NCI-H2029 treated with DMSO at 0.1 percent for 48 hours (cell line): ENCODE data around the gene CST9.

Source experiments
- DNase-seq: peaks from one replicate; lab custom pipeline; 2025; lab: John Stamatoyannopoulos, UW

The CST9 gene, protein sequence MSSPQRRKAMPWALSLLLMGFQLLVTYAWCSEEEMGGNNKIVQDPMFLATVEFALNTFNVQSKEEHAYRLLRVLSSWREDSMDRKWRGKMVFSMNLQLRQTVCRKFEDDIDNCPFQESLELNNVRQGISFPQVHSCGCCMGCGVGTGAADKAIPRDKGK

DNA sequence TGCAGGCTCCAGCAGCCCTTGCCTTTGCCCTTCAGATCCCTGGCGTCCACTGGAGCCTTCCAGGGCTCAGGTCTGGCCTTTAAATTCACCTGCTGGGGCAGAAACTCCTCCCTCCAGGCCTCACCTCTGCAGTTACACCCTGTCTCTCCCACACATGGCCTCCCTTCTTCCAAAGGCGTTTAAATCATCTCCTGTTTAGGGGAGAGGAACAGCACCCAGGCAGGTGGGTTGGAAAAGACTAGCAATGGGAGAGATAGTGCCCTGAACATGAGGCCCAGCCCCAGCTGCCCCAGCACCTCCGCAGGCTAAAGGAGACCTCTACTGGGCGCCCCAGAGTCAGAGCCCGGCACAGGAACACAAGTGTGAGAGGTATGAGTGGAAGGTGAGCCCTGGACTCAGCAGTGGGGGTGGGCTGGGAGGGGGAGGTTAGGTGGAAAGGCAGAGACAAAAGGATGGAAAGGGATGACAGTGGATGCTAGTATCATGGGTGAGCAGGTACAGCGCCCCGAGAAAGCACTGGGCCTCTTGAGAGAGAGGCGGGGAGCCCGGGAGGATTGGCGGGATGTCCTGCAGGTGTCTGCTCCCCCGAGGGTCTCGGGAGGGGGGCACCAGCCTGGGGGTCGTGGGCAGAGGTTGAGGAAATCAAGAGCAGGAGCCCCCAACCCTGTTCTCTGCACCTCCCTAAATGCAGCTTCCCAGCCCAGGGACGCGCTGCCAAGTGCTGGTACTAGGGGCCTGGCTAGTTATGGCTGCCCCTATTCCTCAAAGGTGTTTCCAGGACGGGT lies at the start of gene CST9:
Gene CST9, minus strand, starts transcription at position 51 of the 785 bp plus-strand sequence. CDS start 53 bp downstream, outside the sequence.
- no peak for DNase-seq

DNA sequence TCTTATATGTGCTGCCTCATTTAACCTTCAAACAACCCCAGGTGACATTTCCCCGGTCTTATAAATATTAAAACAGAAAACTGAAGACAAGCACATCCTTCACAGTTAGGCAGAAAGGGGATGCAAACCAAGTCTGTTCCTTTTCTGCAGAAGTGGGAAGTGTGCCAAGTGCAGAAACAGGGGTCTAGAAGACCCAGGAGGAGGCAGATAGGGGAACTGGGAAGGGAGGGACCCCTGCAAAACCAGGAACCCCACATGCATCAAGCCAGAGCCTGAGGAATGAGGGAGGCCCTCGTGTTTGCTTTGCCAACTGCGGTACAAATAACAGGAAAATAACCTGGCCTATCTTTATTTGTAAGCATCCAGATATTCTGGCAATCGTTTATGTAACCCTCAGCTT lies 49.0 kb upstream of the CST9 start:
- no peak for DNase-seq

DNA sequence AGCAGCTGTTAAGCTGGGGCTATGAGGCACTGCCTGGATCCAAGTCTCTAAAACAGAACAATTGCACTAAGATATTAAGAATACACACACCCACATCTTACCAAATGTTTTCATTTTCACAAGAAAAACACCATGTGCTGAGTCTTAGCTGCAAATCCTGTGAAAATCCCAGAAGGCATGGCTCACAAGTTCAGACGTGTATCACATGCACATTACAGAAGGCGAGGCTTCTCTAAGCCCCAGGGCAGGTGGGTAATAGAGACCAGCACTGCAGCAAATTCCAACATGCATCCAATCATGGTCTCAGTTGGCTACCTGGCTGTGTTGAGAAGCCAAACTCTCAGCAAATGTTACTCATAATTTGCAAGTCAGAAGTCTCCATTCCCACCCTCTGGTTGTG lies 48.3 kb upstream of the CST9 start:
- DNase-seq = no peak

DNA sequence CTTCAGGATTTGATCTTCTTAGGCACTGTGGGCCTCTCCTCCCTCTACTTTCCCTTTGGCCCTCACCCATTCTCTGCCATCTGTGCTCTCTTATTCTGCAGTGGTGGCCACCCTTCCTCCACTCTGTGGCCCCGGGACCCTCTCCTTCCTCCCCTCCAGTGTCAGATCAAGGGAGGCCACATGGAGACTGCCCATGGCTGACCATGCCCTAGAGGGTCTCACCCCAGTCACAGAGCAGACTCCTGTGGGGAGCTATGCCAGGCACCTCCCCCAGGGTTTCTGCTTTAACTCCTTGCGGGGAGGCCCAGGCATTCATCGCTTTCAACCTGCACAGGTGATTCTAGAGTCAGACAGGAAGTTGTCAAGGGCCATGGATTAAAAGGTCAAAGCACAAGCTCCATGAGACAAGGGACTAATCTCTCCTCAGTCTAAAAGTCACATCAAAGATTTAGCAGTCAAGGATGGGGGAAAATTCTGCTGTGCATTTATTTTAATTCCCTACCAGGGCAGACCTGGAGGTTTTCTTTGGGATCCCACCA lies 47.8 kb upstream of the CST9 start:
- DNase-seq = no peak

DNA sequence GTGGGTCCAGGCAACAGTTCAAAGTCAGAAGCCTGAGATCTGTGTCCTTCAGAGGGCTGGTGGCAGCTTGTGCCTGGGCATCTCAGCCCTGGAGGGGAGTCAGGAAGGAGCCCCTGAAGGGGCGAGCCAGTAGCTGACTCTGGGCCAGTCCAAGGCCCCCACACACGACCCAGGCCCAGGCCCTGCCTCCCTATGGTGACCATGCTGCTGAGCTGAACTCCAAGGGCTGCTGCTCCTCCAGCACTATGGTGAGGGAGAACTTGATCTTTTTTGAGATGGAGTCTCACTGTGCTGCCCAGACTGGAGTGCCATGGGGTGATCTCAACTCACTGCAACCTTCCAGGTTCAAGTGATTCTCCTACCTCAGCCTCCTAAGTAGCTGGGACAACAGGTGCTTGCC lies 47.2 kb upstream of the CST9 start:
- DNase-seq = no peak

DNA sequence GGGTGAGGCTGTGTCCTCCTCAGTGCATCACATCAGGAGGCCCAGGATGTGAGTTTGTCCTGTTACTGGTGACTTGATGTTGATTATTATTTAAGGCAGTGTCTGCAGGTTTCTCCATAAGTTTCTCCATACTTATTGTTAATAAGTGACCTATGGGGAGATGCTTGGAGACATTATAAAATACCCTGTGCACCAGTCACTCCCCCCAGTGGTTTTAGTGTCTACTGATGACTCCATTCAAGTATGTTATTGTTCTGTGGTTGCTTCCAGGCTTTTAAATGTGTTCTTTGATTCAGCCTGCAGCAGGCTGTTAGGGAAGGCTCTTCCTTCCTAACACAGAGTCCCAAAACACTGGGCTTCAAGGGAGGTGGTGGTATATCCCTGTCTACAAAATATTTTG lies 46.7 kb upstream of the CST9 start:
- no peak for DNase-seq

DNA sequence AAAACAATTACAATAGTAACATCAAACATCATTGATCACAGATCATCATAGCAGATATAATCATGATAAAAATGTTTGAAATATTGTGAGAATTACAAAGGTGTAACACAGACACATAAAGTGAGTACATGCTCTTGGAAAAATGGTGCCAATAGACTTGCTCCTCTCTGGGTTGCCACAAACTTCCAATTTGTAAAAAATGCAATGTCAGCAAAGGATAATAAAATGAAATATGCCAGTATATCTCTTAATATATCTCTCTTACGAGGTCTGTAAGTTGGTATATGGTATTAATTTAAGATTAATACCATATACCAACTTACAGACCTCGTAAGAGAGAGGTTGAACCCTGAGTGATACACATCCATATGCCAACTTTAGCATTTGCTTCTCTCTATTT lies 45.4 kb upstream of the CST9 start:
- DNase-seq = no peak

DNA sequence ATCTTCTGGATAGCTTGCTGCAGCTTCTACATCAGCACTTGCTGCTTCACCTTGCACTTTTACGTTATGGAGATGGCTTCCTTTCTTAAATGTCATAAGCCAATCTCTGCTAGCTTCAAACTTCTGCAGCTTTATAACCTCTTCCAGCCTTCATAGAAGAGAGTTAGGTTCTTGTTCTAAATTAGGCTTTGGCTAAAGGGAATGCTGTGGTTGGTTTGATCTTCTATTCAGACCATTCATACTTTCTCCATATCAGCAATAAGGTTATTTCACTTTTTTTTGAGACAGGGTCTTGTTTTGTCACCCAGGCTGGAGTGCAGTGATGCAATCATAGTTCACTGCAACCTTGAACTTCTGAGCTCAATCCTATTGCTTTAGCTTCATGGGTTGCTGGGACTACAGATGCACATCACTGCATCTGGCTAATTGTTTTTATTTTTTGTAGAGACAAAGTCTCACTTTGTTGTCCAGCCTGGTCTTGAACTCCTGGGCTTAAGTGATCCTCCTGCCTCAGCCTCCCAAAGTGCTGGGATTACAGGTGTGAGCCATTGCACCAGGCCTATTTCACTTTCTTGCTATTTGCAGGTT lies 44.2 kb upstream of the CST9 start:
- DNase-seq = no peak

DNA sequence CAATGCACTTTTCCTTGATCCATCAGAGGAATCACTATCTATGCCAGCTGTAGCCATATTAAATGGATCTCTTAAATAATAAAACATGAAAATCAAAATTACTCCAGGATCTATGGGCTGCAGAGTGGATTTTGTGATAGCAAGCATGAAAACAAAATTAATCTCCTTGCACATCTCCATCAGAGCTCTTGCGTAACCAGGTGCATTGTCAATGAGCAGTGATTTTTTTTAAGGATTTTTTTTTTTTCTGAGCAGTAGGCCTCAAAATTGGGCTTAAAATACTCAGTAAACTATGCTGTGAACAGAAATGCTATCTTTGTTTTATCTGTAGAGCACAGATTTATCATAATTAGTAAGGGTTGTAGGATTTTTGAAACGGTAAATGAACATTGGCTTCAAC lies 43.5 kb upstream of the CST9 start:
- DNase-seq = no peak

DNA sequence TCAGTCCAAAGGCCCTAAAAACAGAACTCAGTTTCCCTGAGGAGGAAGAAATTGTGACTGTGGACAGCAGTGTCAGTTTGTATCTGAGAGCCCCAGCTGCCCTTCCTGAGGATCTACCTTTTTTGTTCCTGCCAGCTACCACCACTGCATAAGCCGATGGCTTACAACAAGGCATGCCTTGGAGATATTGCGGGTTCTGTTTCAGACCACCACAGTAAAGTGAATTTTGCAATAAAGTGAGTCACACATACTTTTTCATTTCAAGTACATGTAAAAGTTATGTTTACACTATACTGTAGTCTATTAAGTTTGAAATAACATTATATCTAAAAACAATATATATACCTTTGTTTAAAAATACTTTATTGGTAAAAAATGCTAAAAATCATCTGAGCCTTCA lies 41.6 kb upstream of the CST9 start:
- DNase-seq = no peak

DNA sequence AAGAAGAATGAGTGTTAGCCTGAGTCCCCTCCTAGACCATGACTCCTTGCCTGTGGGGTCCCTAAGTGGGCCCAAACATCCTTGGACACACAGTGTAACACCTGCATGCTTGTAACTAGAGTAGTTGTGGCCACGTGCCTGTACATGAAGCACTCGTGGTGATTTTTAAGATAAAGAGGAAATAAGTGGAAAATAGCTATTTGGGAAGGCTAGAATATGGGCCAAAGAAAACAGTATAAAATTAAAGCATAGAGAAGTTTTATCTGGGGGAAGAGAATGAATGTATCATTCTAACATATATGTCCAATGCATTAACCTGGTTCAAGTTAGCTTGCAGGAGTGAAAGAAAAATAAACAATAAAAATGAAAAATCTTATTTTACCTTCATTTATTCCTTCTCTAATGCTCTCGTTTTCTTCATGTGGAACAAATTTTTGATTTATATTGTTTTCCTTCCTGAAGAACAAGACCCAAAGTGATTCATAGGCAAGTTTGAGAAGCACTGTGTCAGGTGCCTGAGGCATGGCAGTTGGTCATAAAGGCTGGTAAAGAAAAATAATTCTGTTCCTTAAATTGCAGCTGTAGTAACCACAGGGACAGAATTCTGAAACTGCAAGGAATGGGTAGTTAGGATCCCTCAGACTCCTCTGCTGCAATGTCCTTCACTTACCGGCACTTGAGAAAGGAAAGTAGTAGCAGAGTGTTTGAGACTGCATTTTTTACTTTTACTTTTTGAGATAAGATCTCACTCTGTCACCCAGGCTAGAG lies 40.6 kb upstream of the CST9 start:
- DNase-seq = no peak

DNA sequence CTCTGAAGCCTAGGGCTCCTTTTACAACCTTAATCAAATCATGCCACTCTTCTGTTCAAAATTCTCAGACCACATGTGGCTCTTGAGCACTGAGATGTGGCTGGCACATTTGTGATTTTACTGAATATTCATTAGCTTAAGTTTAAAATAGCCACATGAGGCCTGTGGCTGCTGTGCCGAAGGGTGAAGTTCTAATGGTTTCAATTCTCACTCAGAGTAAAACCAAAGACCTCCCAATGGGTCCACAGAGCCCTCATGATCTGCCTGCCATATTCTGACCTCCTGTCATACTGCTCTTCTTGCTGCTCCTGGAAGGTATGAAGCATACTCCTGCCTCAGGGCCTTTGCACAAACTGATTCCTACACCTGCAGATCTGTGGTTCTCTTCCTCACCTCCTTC lies 39.9 kb upstream of the CST9 start:
- no peak for DNase-seq

DNA sequence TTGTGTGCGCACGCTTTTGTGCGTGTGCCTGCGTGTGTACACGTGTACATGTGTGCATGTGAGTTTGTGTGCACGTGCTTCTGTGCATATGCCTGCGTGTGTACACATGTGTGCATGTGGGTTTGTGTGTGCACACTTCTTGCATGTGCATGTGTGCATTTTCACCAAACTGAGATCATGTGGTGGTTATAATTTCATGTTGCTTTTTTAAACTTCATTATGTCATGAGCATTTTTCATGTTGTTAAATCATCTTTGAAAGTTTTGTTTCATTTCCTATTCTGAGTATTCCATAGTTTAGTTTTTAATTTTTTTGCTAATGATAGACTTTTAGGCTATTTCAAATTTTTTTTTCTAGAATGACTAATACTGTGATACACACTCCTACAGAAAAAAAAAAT lies 38.4 kb upstream of the CST9 start:
- DNase-seq = no peak

DNA sequence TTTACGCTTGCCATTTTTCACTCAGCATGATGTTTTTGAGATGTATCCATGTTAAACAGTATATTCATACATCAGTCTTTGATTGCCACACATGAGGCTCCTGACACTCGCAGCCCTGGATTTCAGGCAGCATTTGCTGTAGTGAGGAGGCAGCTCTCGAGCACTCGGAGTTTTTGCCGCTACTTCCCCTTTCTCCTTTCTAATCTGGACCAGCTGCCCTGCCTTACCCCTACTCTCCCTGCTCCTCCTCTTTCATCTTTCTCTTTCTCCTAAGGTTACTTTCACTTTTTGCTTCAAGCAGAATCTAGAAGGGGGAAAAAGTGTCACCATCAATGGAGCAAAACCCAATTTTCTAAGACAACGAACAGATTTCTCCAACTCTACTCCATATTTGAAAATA lies 37.9 kb upstream of the CST9 start:
- no peak for DNase-seq

DNA sequence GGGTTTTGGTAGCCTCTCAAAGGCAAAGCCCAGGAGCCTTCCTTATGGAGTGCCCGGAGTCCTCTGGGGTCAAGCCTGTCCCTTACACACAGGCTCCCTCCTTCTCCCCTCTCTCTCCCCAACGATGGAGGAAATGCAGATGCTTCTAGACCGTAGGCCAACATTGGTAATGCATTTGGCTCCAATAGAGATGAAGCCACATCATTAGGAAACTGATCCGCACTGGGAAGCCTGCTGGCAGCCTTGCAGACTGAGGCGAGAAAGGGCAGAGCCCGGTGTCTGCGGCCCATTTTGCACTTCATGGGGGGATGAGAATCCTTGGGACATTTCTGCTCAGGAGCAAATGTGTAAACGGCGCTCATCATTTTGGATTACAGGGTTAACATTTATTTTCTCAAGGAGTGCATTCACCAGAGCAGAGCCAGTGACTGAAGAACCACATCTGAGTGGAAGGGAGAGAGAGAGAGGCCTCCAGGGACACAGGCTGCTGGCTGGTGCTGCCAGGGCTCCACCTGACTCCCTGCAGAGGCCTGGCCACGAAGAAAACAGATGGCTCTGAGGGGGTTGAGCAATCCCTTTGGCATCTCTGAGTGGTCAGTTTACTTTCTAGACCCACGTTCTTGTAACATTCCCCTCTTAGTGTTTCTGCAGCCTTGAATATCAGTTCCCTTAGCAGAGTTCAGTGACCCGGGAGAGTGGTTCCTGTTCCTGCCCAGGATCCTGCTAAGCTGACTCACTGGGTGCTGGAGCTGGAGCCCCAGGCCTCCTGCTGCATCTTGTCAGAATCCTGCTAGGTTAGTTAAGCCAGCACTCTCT lies 36.4 kb upstream of the CST9 start:
- no peak for DNase-seq

DNA sequence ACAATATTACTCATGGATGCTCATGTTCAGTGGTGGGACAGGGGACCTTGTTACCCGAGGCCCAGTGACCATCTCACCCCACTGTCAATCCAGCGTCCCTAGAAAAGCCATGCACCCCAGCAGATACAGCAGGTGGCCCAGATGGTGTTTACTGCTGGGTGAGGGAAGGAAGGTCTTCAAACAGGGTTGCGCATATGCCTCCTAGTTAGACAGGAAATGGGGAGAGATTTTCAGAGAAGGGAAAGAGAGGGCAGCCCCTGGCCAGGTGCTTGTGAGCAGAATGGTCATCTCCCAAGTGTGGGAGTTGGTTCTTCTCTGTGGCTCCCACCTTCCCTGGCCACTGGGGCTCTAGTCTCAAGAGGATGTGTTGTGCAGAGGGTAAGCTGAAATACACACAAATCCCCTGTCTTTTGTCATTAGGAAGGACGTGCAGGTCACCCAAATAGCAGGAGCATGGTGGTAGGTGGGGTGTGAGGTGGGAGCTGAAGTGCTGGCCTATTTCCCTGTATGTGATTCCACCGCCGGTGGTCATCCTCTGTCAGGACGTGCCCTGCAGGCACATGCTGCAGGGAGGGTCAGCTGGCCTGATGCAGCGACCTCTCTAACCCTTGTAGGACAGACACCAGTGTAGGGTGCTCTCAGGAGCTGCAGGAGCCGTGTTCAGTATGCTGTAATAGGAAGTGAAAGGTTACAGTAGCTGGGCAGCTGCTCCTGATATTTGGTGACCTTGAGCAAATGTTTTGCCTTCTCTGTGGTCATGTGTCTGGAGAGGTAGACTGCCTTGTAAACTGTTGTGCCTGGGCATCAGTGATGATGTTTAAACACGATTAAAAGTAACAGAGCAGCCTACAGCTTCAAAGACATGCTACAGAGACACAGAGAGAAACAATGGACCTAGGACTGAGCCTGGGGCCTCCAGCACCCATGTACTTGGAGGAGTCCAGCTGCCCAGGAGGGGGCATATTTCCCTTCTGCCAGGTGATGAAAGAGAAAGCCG lies 35.3 kb upstream of the CST9 start:
- no peak for DNase-seq

DNA sequence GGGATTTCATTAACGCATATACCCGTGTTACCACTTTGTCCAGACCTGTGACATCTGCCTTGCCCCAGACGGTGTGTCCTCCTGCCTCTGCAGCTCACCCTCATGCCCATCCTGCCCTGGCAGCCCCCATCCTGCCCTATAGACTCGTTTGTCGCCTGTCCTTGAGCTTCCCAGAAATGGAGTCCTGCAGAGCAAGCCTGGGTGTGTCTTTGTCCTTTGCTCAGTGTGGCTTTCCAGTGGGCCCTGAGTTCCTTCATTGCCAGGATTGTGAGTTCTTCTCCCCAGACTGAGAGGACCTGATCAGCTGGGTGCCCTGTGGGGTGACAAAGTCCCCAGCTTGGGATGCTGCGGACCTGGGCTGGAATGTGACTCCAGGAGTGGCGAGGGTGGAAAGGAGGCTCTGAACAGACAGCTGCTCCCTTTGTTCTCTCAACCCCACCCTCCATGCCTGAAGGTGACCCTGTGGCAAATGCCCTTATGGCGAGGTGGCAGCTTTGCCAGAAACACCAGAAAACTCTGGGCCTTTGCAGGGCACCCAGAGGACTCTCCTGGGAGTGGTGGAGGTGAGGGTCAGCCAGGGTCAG lies 34.4 kb upstream of the CST9 start:
- DNase-seq = no peak

DNA sequence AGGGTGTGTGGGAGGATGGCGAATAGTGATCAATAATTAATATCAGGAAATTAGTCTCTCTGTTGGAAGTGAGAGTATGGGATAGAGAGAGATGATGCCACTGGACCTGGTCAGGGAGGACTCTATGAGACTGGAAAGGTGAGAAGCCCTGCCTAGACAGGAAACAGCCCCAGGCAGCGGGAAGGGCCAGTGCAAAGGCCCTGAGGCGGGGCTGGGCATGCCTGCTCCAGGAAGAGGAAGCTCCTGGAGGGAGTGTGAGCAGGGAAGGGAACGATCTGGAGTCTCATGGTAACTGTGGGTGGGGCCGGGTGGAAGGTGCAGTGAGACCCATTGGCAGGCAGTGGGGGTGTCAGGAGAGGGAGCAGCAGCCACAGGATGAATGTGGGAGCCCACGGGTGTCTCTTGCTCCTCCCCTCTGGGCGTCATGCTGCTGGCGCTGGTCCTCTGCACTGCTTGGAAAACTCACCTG lies 33.8 kb upstream of the CST9 start:
- DNase-seq = no peak

DNA sequence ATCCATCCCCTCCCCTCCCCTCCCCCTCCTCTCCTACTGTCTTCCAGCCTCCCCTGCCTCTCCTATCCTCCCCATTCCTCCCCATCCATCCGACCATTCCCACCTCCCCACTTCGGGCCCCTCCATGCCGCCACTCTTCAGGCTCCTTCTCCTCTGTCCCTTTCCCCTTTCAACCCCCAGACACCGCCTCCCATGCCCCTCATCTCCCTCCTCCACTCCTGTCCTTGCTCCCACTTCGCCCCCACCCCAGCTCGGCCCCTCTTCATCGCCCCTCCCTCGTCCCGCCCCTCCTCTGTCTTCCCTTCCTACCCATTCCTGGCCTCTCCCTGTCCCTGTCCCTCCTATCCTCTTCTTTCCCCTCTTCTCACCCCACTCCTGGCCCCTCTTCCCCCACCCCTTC lies 32.6 kb upstream of the CST9 start:
- DNase-seq = no peak
